Thoracic aorta (tissue), 2 donors: Measurements from ENCODE around the gene UBE3B. TPM values are rescaled to one million over a fixed set of nuclear protein-coding genes. Genes with fewer than 3 reads are reported as not detected.

Experiments
- ATAC-seq: fragments of 150-250 bp; one replicate; pipeline ENCODE4 v1.8.0; 2017; ENCODE audit warnings: low read depth; ENCODE audit not compliant: insufficient number of reproducible peaks, low FRiP score
- DNase-seq: peaks from one replicate; pipeline ENCODE4 v3.0.0-alpha.2; 2020; ENCODE audit warnings: low spot score
- H3K27ac ChIP-seq, 2 donors: fragments of 200-600 bp; sonication (generic); 1 replicate in 1 of 2; 2 replicates in 1 of 2; pipeline ENCODE4 v1.5.1; 2016; ENCODE audit warnings: mild to moderate bottlenecking in 2 of 2, moderate library complexity in 2 of 2
- H3K27me3 ChIP-seq: fragments of 200-600 bp; sonication (generic); replicated peaks from 2 replicates; pipeline ENCODE4 v1.6.0; 2016; ENCODE audit warnings: mild to moderate bottlenecking; ENCODE audit not compliant: insufficient read depth
- H3K36me3 ChIP-seq: fragments of 200-600 bp; sonication (generic); one replicate; pipeline ENCODE4 v1.5.1; 2016
- H3K4me1 ChIP-seq, 2 donors: fragments of 200-600 bp; sonication (generic); 1 replicate in 1 of 2; 2 replicates in 1 of 2; pipeline versions ENCODE4 v1.5.1 to v1.6.0; 2016; ENCODE audit warnings: low read depth in 2 of 2, mild to moderate bottlenecking in 1 of 2; ENCODE audit not compliant: control insufficient read depth in 1 of 2
- H3K4me3 ChIP-seq: fragments of 200-600 bp; sonication (generic); 2 replicates; pipeline ENCODE4 v1.5.1; 2016; ENCODE audit warnings: mild to moderate bottlenecking
- H3K9me3 ChIP-seq: fragments of 200-600 bp; sonication (generic); 2 replicates; pipeline ENCODE4 v1.5.1; 2016
- CTCF ChIP-seq: fragments of 200-600 bp; sonication (generic); IDR thresholded peaks from one replicate; pipeline ENCODE4 v1.5.1; 2019; ENCODE audit warnings: antibody characterized with exemption
- total RNA-seq, 2 donors: library from RNA; depleted of rRNA; stranded (reverse); fragments of >200 nt; gene quantifications; one replicate each; pipeline versions ENCODE4 v1.1.0 to v1.2.3, GENCODE V29; 2016

Gene UBE3B
- total RNA-seq, 2 donors from 2014 or later, result 41.4 to 75.3 TPM

- Histone ChIP-seq H3K4me3 (no peak overlapping the region), H3K36me3 (peaks cover 9% of the 10 kb centered on the region)
- TF ChIP-seq CTCF, result no peak
Observed at GRCh38 chr12:109558374-109559199, 81.2 kb downstream of the UBE3B start.

GRCh38 chr12:109559200-109559505 is 81.7 kb downstream of the UBE3B start:
- Histone ChIP-seq H3K4me1 (no peaks in the 10 kb centered on the region), H3K27me3 (no peaks in the 10 kb centered on the region), H3K9me3 (no peaks in the 10 kb centered on the region), H3K4me3 (no peak overlapping the region), H3K27ac (no peak overlapping the region), H3K36me3 (peaks cover 12% of the 10 kb centered on the region)
- DNase-seq, result no peak
- no peak for ATAC-seq
- no peak for TF ChIP-seq CTCF

More at GRCh38 chr12:109558374-109559199, 81.2 kb downstream of the UBE3B start:
- H3K4me1 ChIP-seq, result no peaks in the 10 kb centered on the region
- ATAC-seq (no peak), DNase-seq (no peak)
- H3K27ac ChIP-seq, result no peak overlapping the region
- no peaks in the 10 kb centered on the region for H3K27me3 ChIP-seq
- H3K9me3 ChIP-seq, result no peaks in the 10 kb centered on the region

- no peaks in the 10 kb centered on the region for H3K27me3 ChIP-seq
- H3K4me1 ChIP-seq, result no peaks in the 10 kb centered on the region
- no peak for ATAC-seq
- no peak overlapping the region for H3K4me3 ChIP-seq
- H3K9me3 ChIP-seq, result no peaks in the 10 kb centered on the region
- H3K36me3 ChIP-seq, result peaks cover 12% of the 10 kb centered on the region
- no peak overlapping the region for H3K27ac ChIP-seq
- no peak for TF ChIP-seq CTCF
- no peak for DNase-seq
Observed at GRCh38 chr12:109559601-109560000, 82.2 kb downstream of the UBE3B start.

- Histone ChIP-seq H3K27me3 (no peaks in the 10 kb centered on the region), H3K36me3 (peaks cover 12% of the 10 kb centered on the region), H3K9me3 (no peaks in the 10 kb centered on the region), H3K4me1 (no peaks in the 10 kb centered on the region), H3K4me3 (no peak overlapping the region), H3K27ac (no peak overlapping the region)
- ATAC-seq, result no peak
- no peak for TF ChIP-seq CTCF
- DNase-seq, result no peak
Observed at GRCh38 chr12:109560867-109561710, 83.7 kb downstream of the UBE3B start.

GRCh38 chr12:109561711-109562030 is 84.2 kb downstream of the UBE3B start:
- no peak overlapping the region for H3K4me3 ChIP-seq
- TF ChIP-seq CTCF, result no peak
- no peak for ATAC-seq
- H3K27ac ChIP-seq, result no peak overlapping the region
- H3K4me1 ChIP-seq, result no peaks in the 10 kb centered on the region
- no peak for DNase-seq
- peaks cover 12% of the 10 kb centered on the region for H3K36me3 ChIP-seq
- H3K27me3 ChIP-seq, result no peaks in the 10 kb centered on the region
- no peaks in the 10 kb centered on the region for H3K9me3 ChIP-seq
